Measurements from ENCODE around the gene PJA1. TPM values are rescaled to one million over a fixed set of nuclear protein-coding genes. Genes with fewer than 3 reads are reported as not detected.

Gene PJA1
- total RNA-seq, 1 donor from 2014 or later: 14.4 TPM

DNA sequence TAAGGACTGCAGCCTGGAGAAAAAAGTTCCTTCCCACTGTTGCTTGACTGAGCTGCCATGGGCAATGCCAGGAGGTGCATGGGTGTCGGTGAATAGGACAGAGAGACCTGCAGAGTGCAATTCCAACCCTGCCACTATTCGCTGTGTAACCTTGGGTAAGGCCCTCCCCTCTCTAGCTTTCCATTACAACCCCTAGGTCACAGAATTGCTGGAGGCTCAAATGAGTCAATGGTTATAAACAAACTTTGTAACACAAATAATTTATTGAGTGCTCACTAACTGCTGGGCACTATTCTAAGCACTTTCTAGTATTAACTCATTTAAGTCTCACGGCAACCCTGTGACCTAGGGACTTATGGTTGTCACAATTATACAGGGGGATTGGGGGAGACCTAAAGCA is 37.8 kb downstream of the PJA1 start:
- H3K4me3 Mint-ChIP-seq: no peak overlapping the region
- no peaks in the 10 kb centered on the region for H3K36me3 Mint-ChIP-seq (ENCODE audit: low read depth)
- intact Hi-C loops (cut with micrococcal nuclease): no loop called here
- DNase-seq: no peak
- no peak overlapping the region for H3K27ac Mint-ChIP-seq
- no peaks in the 10 kb centered on the region for H3K4me1 Mint-ChIP-seq
- H3K27me3 Mint-ChIP-seq: peaks cover 11% of the 10 kb centered on the region
- no peaks in the 10 kb centered on the region for H3K9me3 Mint-ChIP-seq

DNA sequence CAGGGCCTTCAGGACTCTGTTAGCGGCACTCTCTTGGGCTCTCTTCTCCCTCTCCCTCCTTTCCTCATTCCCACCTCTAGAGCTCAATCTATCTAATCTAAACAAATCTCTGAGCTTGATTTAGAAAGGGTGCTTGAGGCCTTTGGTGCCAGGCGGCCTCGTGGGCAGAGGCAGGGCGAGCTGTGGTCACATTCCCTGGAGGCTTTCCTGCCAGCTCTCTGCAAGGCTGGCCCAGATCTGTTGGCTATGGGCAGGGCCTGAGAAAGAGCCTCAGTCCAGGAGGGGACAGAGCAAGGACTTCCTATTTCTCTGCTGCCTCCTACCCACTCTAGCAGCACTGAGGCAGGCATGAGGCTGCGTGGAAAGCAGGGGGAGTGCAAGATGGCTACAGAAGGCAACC is 38.6 kb downstream of the PJA1 start:
- Mint-ChIP-seq H3K9me3 (no peaks in the 10 kb centered on the region), H3K27me3 (peaks cover 11% of the 10 kb centered on the region), H3K4me3 (no peak overlapping the region), H3K27ac (no peak overlapping the region), H3K4me1 (no peaks in the 10 kb centered on the region), H3K36me3 (ENCODE audit: low read depth) (no peaks in the 10 kb centered on the region)
- DNase-seq: no peak
- intact Hi-C loops (cut with micrococcal nuclease): no loop called here

DNA sequence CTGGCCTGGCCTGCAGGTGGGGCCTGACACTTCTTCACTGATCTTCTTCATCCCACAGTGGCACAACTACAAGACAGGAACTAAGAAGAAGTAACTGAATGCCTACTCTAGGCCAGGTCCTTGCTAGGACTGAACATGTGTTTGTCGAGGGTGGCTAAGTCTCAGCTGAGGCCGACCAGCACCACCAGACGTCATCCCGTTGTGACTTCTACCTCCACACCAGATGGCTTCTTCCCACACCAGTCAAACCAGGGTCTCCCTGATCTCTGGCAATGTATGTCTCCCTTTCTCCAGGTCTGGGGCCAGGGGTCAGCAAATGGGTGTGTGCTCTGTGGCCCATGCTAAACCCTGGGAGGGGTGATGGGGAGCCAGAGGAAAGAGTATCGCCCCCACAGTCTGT is 40.2 kb downstream of the PJA1 start:
- no peak for DNase-seq
- Mint-ChIP-seq H3K27me3 (peaks cover 11% of the 10 kb centered on the region), H3K4me1 (no peaks in the 10 kb centered on the region), H3K27ac (no peak overlapping the region), H3K36me3 (ENCODE audit: low read depth) (no peaks in the 10 kb centered on the region), H3K9me3 (no peaks in the 10 kb centered on the region), H3K4me3 (no peak overlapping the region)
- intact Hi-C loops (cut with micrococcal nuclease): no loop called here

DNA sequence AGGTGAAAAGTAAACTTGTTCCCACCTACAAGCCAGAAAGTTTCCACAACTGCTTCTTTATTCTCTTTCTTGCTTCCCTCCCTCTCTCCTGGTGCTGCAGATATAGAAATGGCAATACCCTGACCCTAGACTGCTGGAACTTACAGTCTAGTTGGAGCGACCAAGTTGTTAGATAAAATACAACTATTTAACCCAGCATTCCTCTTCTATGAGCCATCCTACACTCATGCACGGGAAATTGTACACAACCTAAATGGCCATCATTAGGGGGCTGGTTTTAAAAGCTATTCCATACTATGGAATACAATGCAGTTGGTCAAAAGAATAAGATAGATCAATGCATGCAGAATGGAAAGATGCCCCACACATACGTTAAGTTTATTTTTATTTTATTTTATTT is 41.1 kb downstream of the PJA1 start:
- H3K27me3 Mint-ChIP-seq: peaks cover 9% of the 10 kb centered on the region
- intact Hi-C loops (cut with micrococcal nuclease): no loop called here

DNA sequence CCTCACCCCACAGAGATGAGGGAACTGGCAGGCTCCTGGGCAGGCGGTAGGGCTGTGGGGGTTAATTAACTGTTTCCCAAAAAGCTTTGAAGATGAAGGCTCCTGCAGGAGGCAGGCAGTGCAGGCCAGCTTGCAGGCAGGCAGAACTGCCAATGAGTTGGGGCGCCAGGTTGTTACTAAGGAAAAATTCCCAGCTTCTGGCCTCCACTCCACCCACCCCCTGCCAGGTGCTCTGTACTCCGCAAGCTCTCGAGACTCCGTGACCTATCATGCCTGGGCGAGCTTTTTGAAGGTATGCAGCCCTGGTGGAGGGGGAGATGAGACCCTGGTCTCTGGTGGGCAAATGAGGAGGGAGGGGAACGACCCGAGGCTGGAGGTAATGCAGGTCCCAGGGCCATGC is 41.8 kb downstream of the PJA1 start:
- no peak overlapping the region for H3K27ac Mint-ChIP-seq
- H3K4me1 Mint-ChIP-seq: no peaks in the 10 kb centered on the region
- peaks cover 9% of the 10 kb centered on the region for H3K27me3 Mint-ChIP-seq
- no peak for DNase-seq
- no peaks in the 10 kb centered on the region for H3K9me3 Mint-ChIP-seq
- no peaks in the 10 kb centered on the region for H3K36me3 Mint-ChIP-seq (ENCODE audit: low read depth)
- intact Hi-C loops (cut with micrococcal nuclease): no loop called here
- no peak overlapping the region for H3K4me3 Mint-ChIP-seq

More for the DNA sequence above, 41.1 kb downstream of the PJA1 start:
- H3K27ac Mint-ChIP-seq: no peak overlapping the region
- H3K4me1 Mint-ChIP-seq: no peaks in the 10 kb centered on the region
- H3K36me3 Mint-ChIP-seq (ENCODE audit: low read depth): no peaks in the 10 kb centered on the region
- no peak overlapping the region for H3K4me3 Mint-ChIP-seq
- no peaks in the 10 kb centered on the region for H3K9me3 Mint-ChIP-seq
- DNase-seq: no peak

DNA sequence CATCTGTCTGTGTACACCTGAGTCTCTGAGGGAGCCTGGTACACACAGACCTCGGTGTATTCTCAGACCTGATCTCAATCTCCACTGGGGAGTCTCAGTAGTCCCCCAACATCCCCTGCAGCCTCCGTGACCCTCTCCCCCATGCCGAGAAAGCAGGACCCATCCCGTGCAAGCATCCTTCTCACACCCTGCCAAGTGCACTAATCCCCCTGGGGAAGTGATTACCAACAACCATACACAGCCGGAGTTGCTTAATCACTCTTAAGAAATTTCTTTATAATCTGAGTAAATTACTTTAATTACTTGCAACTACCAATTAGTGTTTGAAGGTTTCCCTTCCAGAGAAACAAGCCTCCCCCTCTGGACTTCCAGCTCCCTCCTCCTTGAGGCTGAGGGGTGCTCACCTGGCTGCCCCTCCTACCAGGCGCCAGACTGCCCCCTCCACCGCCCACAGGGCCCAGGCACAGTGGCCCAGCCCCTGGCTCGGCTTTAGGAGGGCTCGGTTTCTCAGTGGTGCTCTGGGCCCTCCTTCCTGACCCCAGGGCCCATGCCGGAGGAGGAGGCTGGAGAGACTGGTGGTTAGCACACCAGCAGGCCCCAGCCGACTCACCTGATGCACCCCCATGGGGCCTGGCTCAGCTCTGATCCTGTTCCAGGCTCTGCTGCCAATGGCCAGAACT is 43.8 kb downstream of the PJA1 start:
- Mint-ChIP-seq H3K4me1 (no peaks in the 10 kb centered on the region), H3K4me3 (no peak overlapping the region), H3K36me3 (ENCODE audit: low read depth) (no peaks in the 10 kb centered on the region), H3K9me3 (no peaks in the 10 kb centered on the region), H3K27ac (no peak overlapping the region), H3K27me3 (no peaks in the 10 kb centered on the region)
- DNase-seq: no peak
- intact Hi-C loops (cut with micrococcal nuclease): no loop called here

DNA sequence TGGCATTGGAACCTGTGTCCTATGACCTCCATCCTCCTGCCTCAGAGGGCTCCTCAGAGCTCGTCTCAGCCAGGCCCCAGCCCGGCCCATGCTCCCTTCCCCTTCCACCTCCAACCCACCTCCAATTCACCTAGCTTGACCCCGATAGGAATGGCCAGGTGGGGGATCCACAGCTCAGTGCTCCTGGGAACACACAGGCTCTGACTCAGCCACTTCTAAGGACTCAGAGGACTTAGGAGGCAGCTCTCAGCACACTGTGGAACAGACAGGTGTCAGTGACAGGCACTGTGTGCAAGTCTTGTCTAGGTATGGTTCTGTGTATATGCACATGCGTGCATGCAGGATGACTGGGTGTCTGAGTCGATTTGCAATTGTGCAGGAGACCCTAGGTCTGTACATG is 44.8 kb downstream of the PJA1 start:
- H3K27me3 Mint-ChIP-seq: no peaks in the 10 kb centered on the region
- H3K4me3 Mint-ChIP-seq: no peak overlapping the region
- no peaks in the 10 kb centered on the region for H3K36me3 Mint-ChIP-seq (ENCODE audit: low read depth)
- H3K9me3 Mint-ChIP-seq: no peaks in the 10 kb centered on the region
- intact Hi-C loops (cut with micrococcal nuclease): no loop called here
- H3K27ac Mint-ChIP-seq: no peak overlapping the region
- DNase-seq: no peak
- no peaks in the 10 kb centered on the region for H3K4me1 Mint-ChIP-seq

DNA sequence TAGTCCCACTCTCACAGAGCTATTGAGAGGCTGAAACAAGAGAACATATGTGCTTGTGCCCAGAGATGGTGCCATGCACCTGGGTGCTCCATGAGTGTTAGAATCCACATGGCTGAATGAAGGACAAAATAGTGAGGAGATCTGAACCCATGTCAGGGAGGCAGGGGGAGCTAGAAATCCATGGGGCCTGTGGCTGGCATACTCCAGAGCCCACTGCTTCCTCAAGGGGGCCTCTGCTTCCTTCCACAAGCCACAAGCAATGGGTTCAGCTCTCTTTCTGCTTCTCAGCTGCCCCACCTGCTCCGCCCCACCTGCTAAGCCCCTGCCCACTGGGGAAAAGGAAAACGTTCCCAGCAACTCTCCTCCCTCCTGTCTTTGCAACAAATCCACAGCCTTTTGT is 46.1 kb downstream of the PJA1 start:
- Mint-ChIP-seq H3K9me3 (no peaks in the 10 kb centered on the region), H3K27me3 (no peaks in the 10 kb centered on the region), H3K4me1 (no peaks in the 10 kb centered on the region), H3K4me3 (no peak overlapping the region), H3K27ac (no peak overlapping the region), H3K36me3 (ENCODE audit: low read depth) (no peaks in the 10 kb centered on the region)
- no peak for DNase-seq
- intact Hi-C loops (cut with micrococcal nuclease): no loop called here

DNA sequence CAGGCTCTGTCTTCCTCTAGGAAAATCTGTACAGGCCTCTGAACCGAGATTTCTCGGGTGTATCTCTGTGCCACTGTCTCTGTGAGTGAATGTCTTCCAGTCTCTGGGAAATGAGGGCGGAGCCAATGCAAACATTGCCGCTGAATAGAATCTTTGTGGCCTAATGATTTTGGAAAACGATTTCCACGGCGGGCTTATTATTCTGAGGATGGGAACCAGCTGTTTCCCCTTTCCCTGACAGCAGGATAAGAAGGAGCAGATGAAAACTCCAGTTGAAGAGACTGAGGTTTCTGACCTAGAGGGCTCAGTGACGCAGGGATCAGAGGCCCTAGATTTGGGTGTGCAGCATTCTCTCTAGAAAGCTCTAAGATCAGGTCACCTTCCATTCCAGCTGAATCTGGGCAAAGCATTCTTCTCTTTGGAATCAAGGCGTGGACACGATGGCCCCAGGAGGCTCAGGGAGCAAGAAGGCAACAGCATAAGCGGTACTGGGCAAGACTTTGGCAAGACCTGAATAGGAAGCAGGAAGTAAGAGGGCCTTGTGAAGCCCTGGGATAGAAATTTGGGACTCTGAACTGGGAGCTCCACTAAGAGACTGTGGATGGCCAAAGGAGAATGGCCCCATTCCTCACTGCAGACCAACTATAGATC is 47.3 kb downstream of the PJA1 start:
- H3K36me3 Mint-ChIP-seq (ENCODE audit: low read depth): no peaks in the 10 kb centered on the region
- H3K27ac Mint-ChIP-seq: no peak overlapping the region
- no peaks in the 10 kb centered on the region for H3K27me3 Mint-ChIP-seq
- no peaks in the 10 kb centered on the region for H3K9me3 Mint-ChIP-seq
- H3K4me1 Mint-ChIP-seq: no peaks in the 10 kb centered on the region
- no peak for DNase-seq
- intact Hi-C loops (cut with micrococcal nuclease): no loop called here
- H3K4me3 Mint-ChIP-seq: no peak overlapping the region

DNA sequence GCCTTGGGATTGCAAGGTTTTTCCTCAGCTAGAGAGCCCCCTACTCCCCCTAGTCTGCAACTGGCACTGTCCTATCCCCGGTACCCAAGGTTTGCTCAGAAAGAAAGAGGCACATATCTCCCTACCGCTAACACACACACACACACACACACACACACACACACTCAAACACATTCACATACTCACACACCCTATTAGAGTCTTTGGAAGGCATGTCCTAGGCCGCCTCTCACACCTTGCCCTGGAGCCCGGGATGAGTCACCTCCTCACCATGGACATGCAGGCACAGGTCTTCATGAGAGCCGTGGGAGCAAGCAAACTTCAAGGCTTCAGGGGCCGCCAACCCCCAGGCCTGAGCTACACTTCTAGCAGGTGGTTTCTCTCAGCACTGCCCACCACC is 49.2 kb downstream of the PJA1 start:
- H3K9me3 Mint-ChIP-seq: no peaks in the 10 kb centered on the region
- no peaks in the 10 kb centered on the region for H3K4me1 Mint-ChIP-seq
- no peak overlapping the region for H3K27ac Mint-ChIP-seq
- no peak overlapping the region for H3K4me3 Mint-ChIP-seq
- H3K27me3 Mint-ChIP-seq: no peaks in the 10 kb centered on the region
- no peak for DNase-seq
- intact Hi-C loops (cut with micrococcal nuclease): no loop called here
- no peaks in the 10 kb centered on the region for H3K36me3 Mint-ChIP-seq (ENCODE audit: low read depth)

DNA sequence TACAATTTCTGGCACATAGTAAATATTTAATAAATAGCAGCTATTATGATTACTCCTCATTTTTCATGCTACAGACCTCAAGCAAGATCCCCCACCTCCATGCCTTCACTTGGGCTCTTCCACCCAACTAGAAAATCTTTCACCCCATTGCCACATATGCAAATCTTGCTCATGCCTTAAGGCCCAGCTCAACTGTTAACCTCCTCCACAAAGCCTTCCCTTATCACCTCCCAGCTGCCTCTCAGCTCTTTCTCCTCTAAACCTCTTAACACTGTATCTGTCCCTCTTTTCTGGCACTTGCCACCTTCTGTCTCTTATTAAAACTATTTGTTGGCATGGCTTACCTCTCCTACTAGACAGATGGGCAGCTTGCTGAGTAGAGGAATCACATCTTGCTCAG is 51.5 kb downstream of the PJA1 start:
- Mint-ChIP-seq H3K4me1 (no peaks in the 10 kb centered on the region), H3K27me3 (no peaks in the 10 kb centered on the region), H3K9me3 (no peaks in the 10 kb centered on the region), H3K36me3 (ENCODE audit: low read depth) (no peaks in the 10 kb centered on the region), H3K27ac (no peak overlapping the region), H3K4me3 (no peak overlapping the region)
- intact Hi-C loops (cut with micrococcal nuclease): no loop called here
- DNase-seq: no peak
